ENCODE measurements around the gene ZNF518A. TPM values are rescaled to one million over a fixed set of nuclear protein-coding genes. Genes with fewer than 3 reads are reported as not detected.

The ZNF518A gene
- 34.5 TPM for total RNA-seq

- DNase-seq: peak; percentile 95
Observed at GRCh38 chr10:96129387-96130325, at the start of gene ZNF518A. TSS of gene ZNF518A (plus strand) at chr10:96130297. CDS start at chr10:96156323, 26,026 bp downstream.

DNA sequence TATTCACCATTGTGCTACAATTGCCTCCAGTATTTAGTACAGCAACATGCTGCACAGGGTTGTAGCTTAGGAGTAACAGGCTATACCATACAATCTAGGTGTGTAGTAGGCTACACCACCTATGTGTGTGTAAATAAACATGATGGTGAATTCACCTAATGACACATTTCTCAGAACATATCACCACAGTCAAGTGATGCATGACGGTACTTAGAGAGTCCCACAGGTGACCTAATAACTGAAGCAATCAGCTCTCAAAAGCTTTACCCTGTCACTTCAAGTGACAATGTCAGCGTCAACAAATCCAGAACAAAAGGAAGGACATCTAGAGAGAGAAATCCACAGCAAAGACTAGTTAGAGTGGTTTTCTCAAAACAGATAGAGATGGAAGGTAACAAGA is 47.9 kb upstream of the ZNF518A start:
- DNase-seq: no peak

GRCh38 chr10:96082748-96083147 is 47.3 kb upstream of the ZNF518A start:
- no peak for DNase-seq

DNA sequence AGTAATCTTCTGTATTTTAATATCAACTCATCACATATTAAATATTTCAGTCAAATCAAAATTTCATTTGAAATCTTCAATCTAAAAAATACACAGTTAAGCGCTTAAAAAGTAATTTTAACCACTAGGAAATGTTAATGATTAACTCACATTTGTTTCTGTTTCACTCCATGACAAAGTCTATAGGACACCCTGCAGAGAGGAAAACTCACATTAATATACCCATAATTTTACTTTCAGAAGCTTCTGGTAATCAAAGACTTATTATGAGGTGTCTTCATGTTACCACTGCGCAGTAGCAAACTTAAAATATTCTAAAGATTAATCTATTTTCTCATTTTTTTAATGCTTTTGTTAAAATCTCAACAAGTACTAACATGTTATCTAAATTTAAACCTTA is 41.0 kb upstream of the ZNF518A start:
- DNase-seq: no peak

DNA sequence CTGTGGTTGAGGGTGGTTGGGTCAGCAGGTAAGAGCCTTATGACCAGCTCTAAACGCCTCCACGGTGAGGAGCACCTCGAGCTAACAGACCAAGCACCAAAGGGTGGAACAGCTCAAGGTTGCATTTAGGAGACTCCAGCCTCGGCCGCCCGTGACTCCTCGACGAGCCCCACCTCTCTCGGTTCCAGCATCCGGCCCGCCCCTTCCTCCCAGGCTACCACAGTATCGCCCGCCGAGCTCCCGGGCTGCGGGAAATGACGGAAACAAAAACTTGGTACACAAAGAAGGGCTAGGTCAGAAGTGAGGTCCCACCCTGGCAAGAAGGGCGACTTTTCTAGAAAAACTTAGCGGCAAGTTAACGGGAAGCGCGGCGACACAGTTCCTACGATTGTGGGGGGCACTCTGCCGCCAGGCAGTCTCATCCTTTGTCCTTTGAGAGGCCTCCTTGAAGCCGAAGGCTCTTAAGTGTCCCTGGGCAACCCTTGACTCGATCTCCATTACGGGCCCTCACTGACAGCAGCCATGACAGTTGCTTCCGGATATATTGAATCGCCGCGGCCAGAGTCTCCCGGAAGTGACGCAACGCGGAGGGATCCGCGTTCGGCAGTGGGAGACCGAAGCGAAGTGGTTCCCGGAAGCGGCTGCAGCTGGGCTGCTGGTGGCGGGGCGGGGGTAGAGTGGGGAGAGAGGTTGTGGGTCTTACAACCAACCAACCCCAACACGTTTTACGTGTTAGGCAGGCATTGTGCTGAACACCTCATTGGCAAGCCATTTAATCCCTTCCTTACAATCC is 40.2 kb upstream of the ZNF518A start:
- peak; percentile 92 for DNase-seq

- DNase-seq: no peak
Observed at GRCh38 chr10:96090463-96090800, 39.7 kb upstream of the ZNF518A start.

- DNase-seq: no peak
Observed at GRCh38 chr10:96092999-96093767, 36.9 kb upstream of the ZNF518A start.

DNA sequence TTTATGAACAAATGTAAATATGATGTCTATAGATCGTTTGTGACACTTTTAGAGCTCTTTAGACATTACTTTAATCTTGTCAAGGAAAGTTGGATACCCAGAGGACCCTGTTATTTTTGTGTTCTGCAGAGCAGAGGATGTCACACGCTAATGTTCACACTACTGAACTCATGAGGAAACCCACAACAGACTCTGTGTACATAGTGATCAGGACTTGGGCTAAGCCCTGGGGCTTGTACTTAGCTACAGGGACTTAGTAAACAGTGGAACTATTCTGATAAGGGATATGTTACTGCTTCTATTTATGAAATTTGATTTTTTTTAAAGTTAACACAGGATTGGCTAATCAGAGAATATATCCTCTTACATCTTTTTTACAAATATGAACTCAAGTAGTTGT is 36.1 kb upstream of the ZNF518A start:
- DNase-seq: no peak

DNA sequence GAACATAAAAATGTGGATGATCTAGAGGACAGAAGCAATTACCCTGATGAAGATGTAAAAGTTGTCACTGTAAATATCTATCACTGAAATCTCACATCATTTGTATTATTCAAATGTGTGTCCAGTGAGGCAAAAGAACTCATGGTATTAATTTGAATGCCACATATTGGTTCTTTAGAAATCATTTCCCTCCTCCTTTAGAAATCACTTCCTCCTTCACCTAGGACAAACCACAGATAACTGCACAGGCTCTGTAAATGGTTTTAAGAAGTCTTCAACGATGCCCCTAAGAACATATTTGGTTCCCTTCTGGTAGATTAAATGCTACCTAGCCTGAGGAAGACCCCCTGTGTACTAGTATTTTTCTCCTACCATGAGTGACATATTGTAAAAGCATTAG is 33.1 kb upstream of the ZNF518A start:
- no peak for DNase-seq

GRCh38 chr10:96097865-96098264 is 32.2 kb upstream of the ZNF518A start:
- DNase-seq: no peak

GRCh38 chr10:96107623-96108038 is 22.5 kb upstream of the ZNF518A start:
- DNase-seq: no peak

- DNase-seq: no peak
Observed at GRCh38 chr10:96112531-96112930, 17.6 kb upstream of the ZNF518A start.

DNA sequence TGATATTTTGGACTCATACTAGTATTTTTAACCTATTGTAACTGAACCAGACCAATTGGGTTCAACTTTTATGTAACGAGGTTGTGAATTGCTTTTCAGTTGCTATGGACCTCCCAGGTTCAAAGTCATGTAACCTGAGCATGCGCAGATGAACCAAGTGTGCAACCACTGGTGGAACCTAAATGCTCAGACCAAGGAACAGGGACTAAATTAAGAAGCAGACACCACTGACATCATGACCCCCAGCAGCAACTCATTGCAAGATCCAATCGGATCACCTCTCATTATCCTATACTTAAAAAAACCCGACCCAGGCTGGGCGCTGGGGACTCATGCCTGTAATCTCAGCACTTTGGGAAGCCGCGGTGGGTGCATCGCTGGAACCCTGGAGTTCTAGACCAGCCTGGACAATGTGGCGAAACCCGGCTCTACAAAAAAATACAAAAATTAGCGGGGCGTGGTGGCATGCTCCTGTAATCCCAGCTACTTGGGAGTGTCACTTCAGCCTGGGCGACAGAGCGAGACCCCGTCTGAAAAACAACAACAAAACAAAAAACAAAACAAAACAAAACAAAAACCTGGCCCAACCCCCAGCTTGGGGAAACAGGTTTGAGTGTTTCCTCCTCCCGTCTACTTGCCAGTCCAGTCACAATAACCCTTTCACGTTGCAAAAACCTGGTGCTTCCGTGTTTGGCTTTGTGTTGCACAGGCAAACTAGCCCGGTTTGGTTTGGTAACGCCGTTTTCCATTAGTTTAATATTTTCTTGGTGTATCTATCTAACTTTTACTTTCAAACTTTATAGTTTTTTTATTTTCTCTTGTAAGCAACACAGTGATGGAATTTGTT is 11.3 kb upstream of the ZNF518A start:
- DNase-seq: no peak

GRCh38 chr10:96122824-96123223 is 7.3 kb upstream of the ZNF518A start:
- DNase-seq: no peak

DNA sequence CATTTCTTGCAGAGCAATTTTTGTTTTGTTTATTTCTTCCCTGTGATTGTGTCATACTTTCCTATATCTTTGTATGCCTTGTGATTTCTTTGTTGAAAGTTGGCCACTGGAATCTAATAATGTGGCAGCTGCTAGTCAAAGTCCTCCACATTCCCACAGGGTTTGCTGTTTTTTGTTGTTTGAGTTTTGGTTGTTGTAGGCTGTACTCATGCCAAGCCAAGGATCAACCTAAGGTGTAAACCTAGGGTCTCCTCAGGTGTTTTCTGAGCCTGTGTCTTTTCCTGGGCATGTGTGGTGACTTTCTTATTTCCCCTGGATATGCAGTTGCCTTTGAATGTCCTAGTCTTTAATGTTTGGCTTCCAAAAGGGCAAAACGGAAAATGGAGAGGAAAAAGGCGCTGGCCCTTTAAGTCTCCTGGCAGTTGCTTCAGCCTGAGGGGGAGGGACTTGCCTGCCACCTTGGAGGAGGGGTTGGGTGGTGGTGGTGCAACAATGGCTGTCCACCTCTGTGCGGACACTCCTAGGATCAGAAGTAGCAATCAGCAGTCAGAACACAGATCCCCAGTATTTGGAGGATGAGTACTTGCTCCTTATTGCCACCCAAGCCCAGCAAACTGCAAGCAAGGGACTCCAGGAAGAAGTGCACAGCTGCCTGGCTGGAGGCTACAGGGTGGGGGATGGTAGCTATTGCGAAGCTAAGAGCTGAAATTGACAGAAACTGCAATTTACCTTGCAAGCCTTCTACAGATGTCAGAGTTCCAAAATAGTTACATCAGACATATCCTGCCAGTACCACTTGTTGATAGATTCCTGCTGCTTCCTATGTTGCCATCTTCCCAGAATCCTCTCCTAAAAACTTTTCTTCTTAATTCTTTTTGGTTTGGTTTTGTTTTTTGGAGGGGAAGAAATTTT is 5.6 kb upstream of the ZNF518A start:
- DNase-seq: no peak

DNA sequence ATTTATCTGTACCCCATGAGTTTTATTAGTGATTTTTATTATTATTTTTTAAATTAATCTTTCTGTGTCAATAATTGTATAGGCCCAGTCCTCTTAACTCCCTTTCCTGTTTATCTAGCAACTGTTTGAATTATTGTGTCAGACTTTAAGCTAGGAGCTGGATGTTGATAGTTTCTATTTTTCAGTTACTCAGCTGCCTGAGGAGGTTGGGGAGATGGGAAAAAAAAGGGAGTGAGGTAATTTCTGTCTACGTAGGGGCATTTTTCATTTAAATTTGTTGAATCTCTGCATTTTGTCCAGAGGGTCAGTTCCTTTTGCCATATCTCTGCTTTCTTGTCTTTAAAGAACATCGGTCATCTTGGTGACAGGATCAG is 5.0 kb upstream of the ZNF518A start:
- DNase-seq: no peak

- peak; percentile 89 for DNase-seq
Observed at GRCh38 chr10:96130326-96130995, 364 bp downstream of the ZNF518A start.

- no peak for DNase-seq
Observed at GRCh38 chr10:96131621-96132020, 1.5 kb downstream of the ZNF518A start.

DNA sequence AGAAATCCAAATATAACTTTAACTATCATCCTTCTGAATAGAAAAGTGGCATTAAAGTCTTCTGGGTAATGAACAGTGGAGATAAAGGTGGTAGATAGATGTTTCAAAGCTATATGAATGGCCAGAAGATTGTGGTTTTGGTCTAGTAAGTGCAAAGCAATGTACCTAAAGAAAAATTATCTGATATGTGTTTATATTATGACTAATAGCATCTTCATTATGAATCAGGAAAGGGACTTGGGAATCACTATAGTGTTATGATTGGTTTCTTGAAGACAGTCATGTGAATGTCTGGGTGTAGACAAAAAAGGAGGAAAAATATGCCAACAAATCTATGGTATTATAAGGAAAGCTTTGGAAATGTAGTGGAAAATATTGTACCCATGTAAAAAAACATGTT is 3.0 kb downstream of the ZNF518A start:
- no peak for DNase-seq

DNA sequence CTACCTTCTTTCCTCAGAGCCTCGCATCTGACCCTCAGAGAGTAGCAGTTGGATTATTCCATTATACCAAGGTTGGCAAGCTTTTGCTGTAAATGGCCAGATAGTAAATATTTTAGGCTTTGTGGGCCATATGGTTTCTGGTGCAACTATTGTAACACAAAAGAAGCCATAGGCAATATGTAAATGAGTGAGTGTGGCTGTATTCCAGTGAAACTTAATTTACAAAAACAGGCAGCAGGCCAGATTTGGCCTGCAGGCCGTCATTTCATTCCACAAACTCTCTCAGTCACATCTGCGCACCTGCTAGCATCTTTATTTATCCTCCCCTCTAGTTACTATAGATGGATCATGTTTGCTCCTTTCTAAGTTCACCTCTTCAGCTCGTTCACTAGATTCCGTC is 6.7 kb downstream of the ZNF518A start:
- DNase-seq: no peak

All from skin of body (tissue), 2 donors.